ENCODE results near the gene CHRM1.
"Not testable (repeated sequence)": the region's sequence is repeated elsewhere in the genome, so short reads cannot be mapped to it uniquely, and the experiment has no call there.

Gene CHRM1

DNA sequence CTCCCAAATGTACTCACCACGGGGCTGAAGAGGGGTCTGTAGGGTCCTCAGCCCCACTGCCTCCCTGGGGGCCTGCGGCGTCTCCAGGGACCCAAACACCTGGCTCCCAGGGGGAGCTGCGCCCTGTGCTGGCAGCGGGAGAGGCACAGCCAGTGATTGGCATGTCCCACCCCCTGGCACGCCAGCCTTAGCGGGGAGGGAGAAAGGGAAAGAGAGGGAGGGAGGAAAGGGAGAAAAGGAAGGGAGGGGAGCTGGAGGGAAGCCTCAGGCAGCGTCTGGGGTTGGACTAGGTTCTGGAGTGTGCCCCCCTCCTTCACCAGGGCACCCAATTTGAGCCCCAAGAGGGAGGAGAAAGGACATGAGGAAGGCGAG lies at the start of gene CHRM1:
Gene CHRM1, minus strand, starts transcription at position 163 of the 372 bp plus-strand sequence. CDS start 10,263 bp downstream, outside the sequence.
- no peak for DNase-seq (ENCODE audit: low read depth)

- DNase-seq (ENCODE audit: low read depth), result no peak
Observed at GRCh38 chr11:62965574-62965973, 44.4 kb upstream of the CHRM1 start.

GRCh38 chr11:62962391-62962790 lies 41.2 kb upstream of the CHRM1 start:
- DNase-seq (ENCODE audit: low read depth), result no peak

DNA sequence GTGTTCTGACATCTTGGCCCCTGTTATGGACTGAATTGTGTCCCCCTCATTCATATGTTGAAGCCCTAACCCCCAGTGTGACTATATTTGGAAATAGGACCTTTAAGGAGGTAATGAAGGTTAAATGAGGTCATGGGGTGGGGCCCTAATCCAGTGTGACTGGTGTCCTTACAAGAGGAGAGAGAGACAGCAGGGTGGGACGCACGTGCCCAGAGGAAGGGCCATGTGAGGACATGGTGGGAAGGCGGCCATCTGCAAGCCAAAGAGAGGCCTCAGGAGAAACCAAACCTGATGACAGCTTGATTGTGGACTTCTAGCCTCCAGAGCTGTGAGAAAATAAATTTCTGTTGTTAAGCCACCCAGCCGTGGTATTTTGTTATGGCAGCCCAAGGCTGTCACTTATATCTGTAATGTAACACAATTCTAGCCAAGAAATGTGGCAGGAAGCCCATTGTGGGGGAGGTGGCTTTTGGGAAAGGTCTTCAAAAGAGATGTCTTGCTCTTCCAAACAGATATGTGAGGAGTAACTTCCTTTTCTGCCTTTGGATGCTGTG lies 39.9 kb upstream of the CHRM1 start:
- DNase-seq (ENCODE audit: low read depth), result no peak

DNA sequence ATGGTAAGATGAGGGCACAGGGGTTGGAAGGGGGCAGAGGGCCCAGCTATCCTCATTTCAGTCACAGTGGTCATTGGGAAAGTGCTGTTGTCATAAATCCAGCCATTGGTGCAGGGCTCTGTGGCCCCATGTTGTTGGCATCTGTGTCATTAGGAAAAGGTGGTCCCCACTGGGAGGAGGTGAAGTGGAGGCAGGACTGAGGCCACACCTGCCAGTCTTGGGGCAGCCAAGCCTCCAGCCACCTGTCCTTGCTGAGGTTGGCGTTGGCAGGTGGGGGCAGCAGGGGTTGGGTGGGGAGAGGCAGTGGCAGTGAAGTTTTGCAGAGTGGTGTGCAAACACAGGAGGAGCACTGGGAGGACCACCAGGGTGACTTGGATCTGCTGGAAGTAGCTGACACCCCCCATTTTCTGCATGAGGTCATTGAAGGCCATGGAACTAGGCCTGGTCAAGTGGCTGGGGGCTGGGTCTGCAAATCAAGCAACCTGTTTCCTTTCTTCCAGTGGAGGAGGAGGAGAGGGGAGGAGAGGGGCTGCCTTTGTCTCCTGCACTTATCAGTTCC lies 38.3 kb upstream of the CHRM1 start:
- DNase-seq (ENCODE audit: low read depth), result no peak

DNA sequence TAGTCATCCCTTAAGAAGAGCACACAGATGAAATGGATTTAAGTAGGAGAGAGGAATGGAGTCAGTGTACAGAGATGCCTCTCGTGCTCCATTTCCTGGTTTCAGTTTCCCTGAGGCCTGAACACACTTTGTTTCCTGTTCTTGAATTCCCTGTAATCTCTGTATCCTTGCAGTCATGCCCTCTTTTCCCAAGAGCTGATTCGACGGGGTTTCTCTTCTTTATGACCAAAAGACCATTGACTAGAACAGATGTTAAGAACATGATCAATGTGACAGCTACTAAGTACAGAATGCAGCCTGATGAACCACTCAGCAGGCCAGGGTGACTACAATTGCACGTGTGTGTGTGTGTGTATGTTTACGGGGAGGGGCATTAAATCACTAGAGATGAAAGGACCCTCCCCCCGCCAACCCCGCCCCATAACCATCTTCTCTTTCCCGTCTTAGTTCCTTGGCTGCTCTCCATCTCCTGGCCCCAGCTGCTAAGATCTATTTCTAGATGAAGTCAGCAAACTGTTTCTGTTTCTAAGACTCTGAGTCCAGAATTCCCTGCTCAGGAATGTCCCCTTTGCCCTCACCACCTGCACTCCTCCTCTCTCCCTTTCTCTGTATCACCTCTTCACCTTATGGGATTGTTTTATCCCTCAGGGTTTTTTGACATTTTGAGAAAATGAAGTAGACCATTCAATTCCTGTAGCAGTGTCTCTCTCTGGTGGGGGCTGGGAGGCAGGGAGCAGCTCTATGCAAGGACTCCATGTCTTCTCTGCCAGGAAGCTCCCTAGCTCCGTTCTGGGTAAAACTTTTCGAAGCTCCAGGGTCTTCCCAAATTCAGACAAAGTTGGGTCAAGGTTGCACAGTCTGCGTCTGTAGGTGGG lies 37.6 kb upstream of the CHRM1 start:
- DNase-seq (ENCODE audit: low read depth), result no peak

DNA sequence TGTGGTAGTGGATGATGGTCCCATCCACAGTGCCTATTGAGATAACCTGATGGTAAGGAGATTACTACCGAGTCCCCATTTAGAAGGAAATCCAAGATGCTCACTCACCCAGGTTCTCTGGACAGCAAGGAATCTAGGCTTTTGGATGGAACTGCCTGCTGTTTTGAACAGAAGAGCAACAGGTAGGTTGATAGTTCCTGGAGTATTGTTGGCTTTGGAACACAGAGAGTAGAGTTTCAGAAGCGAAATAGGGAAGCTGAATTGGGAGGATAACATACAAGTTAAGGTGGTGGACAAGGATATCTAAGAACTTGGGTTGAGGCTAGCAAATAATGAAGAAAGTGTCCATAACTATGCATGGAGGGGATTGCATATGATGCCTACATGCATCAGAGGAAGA lies 36.0 kb upstream of the CHRM1 start:
- DNase-seq (ENCODE audit: low read depth), result no peak

DNA sequence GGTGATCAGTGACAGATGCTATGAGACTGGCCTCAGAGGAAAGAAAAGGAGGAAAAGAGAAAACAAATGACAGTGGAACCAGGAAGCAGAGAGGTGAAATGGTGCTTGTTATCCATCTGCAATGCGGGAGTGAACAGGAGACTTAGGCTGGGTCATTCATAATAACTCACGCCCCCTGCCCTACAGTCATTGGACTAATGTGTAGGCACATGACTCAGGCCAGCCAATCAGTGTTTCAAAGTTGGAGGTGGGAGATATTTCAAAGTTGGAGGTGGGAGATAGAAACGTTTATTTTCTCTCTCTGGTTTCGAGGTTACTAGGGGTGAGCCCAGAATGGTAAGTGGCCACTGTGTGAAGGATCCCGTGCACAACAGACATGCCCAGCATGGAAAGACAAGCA lies 33.3 kb upstream of the CHRM1 start:
- DNase-seq (ENCODE audit: low read depth), result no peak

DNA sequence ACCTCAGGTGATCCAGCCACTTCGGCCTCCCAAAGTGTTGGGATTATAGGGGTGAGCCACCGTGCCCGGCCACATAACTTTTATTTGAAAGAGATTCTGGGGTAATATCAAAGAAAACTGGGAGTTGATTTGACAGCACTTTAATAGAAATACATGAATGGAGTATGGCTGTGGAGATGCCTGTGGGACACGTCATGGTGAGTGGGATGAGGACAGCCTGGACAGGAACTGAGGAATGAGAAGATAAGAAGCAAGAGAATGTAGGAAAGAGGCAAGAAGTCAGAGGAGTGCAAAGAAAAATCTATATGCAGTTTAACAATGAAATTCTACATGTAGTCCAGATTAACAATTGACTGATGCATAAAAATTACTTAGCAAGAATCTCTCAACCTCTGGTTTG lies 32.6 kb upstream of the CHRM1 start:
- DNase-seq (ENCODE audit: low read depth), result no peak

DNA sequence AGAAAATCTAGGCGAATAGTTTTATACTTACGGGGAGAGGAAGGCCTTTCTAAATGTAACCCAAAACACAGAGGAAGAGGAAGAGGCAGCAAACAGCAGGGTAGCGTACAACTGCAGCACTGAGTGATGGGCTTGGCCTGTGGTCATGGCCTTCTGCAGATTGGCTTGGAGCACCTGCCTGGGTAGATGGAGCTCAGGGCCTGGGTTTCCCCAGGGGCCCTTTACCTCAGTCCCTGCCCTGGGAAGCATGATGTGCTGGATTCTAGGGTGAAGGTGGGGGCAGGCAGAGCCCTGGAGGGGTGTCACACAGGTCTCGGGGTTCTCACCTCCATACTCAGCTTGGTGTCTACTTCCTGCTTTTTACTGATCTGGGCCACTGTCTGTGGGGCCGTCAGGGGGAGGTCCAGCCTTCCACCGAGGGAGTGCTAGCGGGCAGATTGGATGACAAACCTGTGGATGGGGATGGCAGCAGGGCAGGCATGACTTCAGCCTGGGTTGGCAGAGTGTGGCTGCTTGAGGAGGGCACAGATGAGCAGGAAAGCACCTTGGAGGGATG lies 27.7 kb upstream of the CHRM1 start:
- no peak for DNase-seq (ENCODE audit: low read depth)

- not testable (repeated sequence) for DNase-seq (ENCODE audit: low read depth)
Observed at GRCh38 chr11:62945538-62945937, 24.4 kb upstream of the CHRM1 start.

GRCh38 chr11:62937528-62937927 lies 16.4 kb upstream of the CHRM1 start:
- DNase-seq (ENCODE audit: low read depth), result not testable (repeated sequence)

DNA sequence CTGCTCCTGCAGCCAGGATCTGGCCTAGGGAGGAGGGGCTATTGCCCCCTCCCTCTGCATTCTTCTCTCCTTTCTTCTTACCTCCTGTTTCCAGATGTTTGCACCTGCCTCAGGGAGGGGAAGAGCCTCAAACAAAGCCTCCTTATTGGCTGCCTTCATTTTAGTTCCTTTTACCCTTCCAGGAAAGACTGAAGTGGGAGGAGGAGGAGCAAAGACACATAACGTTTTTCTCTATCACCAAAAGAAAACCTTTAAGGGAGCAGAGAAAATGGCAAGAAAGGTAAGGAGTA lies 13.3 kb upstream of the CHRM1 start:
- DNase-seq (ENCODE audit: low read depth), result no peak

GRCh38 chr11:62933750-62934495 lies 12.8 kb upstream of the CHRM1 start:
- no peak for DNase-seq (ENCODE audit: low read depth)

- DNase-seq (ENCODE audit: low read depth), result no peak
Observed at GRCh38 chr11:62933285-62933684, 12.1 kb upstream of the CHRM1 start.

GRCh38 chr11:62931499-62932278 lies 10.5 kb upstream of the CHRM1 start:
- DNase-seq (ENCODE audit: low read depth), result no peak

DNA sequence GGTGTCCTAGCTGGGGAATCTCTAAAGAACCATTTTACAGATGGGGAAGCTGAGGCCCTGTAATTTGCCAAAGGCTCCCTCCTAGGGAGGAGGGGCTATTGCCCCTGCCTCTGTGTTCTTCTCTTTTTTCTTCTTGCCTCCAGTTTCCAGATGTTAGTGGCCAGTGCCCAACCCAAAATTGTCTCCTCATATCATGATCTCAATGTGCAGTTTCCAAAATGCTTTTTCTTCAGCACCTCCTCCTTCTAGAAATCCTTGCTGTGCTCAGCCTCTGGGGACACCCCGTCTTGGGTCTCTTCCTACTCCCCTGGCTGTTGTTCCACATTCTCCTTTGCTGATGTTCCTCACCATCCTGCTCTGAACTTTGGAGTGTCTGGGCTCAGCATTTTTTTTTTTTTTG lies 9.5 kb upstream of the CHRM1 start:
- no peak for DNase-seq (ENCODE audit: low read depth)

DNA sequence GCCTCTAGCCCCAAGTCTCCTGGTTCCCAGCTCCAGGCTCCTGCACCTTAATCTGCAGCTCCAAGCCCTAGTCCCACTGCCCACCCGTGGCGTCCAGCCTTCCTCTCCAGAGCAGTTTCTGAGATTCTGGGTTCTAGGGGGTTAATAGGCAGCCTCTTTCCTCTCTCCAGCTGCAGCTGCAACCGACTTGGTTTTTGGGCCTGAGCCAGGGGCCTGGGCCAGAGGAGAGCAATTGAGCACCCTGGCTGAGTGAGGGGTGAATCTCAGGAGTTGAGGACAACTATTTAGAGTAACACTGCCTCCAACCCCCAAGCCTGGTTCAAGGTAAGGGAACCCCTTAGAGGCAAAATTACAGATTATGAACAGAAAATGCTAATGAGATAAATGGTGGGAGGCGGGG lies 9.0 kb upstream of the CHRM1 start:
- no peak for DNase-seq (ENCODE audit: low read depth)

DNA sequence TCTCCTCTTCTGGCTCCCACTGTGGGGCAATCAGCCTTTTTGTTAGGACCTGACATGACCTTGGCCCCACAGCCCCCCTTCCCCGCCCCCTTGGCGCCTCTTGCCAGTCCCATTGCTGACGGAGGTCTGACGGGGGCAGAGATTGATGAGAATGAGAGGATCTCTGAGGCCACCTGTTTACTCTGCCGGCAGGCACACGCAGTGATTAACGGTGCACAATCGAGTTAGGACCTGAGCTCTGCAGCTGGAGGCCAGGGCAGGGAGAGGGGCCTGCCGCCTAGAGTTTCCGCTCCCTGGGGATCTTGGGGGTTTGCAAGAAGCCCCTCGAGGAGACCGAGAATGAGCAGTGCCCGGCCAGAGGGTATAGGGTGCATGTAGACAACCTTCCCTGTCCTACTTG lies 6.8 kb upstream of the CHRM1 start:
- DNase-seq (ENCODE audit: low read depth), result no peak

- no peak for DNase-seq (ENCODE audit: low read depth)
Observed at GRCh38 chr11:62926680-62927455, 5.7 kb upstream of the CHRM1 start.

All from CMK (cell line).